Stimulated activated CD4-positive, alpha-beta T cell treated with anti-CD3 and anti-CD28 coated beads, Interleukin-15, amount 100 ng/mL, for 1 hour (primary cell): ENCODE measurements around the gene IL1RAPL1.

Source experiments
- DNase-seq, 2 donors: peaks; one replicate each; pipeline ENCODE4 v3.0.0-alpha.2; 2020; ENCODE audit warnings: low read depth in 1 of 2, low spot score in 1 of 2

IL1RAPL1 gene

DNA sequence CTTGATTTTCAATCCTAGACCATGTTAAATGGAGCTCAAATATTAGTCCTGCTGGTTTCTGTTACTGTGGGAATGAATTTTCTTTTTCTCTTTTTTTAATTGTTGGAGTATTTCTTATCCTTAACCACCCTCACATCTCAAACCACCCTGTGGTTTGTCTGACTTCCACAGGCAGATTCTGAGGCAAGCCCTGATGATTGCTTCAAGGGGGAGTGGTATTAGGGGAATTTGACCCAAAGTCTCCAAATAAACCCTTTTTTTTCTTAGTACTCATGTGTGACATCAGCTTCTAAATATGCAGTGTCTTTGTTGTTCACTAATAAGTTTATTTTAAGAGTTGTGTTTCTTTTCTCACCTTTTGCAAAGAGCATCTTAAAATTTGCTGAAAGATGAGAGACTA lies 810.3 kb downstream of the IL1RAPL1 start:
- no peak for DNase-seq

DNA sequence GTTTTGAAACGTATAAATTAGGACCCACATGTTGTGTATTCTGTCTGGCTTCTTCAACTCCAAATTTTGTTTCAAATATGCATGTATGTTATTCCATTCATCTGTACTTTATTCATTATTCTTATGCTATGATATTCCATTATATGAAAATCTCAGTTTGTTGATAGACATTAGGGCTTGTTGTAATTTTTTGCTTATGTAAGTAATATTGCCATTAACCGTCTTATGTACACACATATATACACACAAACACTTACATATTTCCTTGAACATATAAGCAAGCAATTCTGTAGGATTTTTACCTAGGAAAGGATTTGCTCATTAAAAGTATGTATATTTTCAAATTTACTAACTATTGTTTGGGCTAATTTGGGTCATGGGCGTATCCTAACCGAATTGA lies 820.1 kb downstream of the IL1RAPL1 start:
- DNase-seq: no peak

DNA sequence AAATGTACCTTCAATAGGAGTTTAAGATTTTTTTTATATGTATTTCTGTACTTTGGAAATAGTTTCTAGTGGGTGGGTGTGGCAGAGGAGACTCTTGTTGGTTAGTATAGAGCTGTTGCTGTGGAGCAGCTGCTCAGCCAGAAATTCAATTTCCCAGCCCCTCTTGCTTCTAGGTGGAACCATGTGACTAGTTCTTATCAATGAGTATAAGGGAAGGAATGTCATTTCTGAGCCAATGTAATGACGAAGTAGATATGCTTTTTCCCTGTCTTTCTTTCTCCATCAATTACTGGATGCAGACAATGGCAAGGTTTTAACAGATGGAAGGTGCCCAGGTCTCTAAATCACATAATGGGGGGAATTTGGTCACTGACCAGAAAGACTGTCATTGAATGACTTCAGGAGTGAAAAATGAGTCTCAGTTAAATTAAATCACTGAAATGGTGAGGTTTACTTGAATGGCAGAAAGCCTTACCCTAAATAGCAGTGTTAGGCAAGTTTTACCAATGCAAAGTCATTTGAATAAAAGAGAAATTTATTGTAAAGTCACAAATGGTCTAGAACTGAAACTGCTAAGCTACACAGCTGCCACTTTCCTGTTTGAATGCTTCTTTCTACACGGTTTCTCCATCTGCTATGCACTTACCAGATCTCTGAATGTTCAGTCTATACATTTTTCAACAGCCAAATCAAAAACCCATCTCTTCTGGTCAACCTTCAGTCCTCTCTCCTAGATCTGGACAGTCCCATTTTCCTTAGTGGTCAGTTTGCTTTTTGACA lies 832.7 kb downstream of the IL1RAPL1 start:
- DNase-seq: no peak

DNA sequence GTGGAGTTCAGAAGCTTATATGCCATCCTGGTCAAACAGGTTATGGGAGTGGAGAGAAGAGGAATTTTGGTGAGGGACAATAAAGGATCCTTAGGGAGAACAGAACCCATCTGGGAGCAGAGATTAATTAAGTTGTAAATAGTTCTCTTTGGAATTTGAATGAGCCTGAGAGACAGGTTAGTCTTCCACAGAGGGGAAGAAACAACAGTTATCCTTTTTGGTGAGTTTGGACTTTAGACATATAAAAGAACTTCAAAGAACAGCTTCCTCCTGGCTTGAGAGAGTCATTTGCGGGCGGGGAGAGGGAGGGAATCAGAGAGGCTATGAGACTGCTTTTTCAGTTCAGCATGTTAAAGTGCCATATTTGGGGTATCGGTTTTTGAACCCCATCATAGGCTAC lies 834.8 kb downstream of the IL1RAPL1 start:
- no peak for DNase-seq

DNA sequence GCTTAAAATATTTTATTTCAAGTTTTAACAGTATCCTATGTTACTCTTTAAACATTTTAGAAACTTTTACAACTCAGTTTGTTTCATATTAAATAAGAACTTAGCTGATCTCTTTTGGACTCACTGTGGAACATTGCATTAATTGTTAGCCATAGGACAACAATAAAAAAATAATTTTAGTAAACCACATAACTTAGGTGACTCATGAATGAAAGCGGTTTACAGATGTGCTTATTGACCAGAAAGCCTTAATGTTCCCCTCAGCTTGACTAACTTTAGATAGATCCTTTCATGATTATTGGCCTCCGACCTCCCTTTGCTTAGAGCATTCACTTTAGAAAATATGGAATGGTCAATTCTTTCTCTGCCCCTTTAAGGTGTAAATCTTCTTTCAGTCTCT lies 844.6 kb downstream of the IL1RAPL1 start:
- no peak for DNase-seq

DNA sequence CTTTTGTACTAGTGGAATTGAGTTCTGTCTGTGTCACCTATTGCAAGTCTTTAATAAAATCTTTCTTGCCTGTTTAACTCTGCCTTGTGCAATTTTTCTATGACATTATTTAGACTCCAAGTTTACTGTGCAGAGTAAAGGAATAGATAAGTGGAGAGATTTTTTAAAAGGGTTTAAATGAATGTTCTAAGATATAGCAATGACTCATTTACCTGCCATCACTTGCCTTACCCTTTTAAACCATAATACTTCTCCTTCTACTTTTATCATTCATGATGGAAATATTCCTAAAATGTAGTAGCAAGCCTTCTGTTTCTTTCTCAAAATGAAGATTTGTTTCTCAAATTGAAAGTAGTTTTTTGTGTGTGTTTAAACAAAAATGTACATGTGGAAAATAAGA lies 845.3 kb downstream of the IL1RAPL1 start:
- DNase-seq: no peak

DNA sequence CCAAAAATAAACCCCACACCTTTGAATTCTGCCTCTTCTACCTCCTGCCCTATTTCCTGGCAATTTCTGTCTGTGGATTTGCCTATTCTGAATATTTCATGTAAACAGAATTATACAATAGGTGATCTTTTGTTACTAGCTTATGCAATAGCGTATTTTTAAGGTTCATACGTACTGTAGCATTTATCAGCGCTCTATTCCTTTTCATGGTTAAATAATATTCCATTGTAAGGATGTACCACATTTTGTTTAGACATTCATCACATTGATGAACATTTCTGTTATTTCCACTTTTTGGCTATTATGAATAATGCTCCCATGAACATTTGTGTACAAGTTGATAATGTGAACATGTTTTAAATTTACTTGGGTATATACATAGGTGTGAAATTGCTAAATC lies 847.7 kb downstream of the IL1RAPL1 start:
- no peak for DNase-seq

DNA sequence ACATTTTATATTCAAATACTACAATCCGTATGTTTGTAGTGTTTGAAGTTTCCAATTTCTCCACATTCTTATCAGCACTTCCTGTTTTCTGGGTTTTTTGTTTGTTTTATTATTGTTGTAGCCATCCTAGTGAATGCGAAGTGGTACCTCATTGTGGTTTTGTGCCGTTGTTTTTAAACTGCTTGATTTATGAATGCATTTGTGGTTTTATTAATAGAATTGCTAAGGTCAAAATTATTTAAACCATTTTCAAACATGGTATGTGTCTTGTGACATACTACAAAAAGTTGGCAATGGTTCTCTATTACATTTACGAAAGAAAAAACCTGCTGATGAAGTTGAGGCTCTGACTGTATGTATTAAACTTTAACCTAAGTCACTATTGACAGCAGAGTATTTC lies 848.1 kb downstream of the IL1RAPL1 start:
- no peak for DNase-seq

DNA sequence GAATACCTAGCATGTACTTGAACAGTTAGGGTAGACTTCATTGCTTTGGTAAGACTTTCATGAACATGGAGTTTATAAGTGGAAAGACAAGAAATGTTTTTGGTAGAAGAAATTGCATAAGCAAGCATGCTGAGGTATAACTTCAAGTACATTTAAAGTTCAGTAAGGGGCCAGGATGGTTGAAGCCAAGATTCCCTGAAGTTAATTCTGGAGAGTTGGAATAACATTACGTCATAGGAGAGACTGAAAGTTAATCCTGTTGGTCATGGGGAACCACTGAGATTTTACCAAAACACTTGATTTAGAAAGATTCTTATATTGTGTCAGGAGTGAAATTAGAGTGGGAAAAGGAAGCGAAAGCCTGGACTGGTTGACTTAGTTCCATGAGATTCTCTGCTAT lies 860.6 kb downstream of the IL1RAPL1 start:
- no peak for DNase-seq

DNA sequence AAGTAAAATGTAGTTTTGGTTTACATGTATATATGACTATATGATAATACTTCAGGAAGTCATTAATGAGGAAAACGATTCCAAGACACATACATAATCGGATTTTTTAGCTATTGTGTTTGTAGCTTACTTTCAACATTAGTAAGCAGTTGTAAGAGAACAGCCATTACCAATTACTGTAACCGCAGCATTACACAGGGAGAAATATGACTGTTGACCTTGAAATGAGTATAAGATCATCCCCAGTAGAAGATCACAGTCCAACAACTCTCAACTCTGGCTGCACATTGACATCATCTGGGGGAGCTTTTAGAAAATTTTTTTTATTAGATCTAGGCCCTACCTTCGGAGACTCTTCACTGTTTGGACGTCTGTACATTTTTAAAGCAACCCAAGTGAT lies 866.1 kb downstream of the IL1RAPL1 start:
- DNase-seq: no peak

DNA sequence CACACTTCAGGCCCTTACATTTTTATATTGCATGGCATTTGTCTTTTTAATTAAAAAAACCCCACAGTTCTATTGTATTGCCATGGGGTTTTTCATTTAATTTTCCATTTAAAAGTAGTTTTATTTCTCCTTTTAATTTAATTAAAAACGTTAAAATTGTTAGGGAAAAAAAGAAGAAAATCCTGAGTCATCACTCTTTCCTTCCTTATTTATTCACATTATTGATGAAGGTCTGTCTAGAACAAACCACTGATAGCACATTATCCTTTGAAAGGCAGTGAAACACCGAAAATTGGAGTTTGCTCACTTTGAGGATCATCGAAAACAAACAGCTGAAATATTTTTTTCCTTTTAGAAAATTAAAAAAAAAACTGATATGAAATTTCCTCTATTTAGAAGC lies 868.5 kb downstream of the IL1RAPL1 start:
- DNase-seq: no peak

DNA sequence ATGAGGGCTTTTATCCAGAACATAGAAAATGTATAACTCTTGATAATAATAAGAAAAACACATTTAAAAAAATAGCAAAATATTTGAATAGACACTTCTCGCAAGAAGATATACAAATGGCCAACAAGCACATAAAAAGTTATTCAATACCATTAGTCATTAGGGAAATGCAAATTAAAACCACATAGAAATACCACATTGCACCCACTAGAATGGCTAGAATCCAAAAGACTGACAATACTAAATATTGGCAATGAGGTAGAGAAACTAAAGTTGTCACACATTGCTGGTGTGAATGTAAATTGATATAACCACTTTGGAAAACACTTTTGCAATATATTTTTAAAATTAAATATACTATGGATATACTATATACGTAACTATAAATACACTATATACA lies 873.8 kb downstream of the IL1RAPL1 start:
- DNase-seq: no peak

DNA sequence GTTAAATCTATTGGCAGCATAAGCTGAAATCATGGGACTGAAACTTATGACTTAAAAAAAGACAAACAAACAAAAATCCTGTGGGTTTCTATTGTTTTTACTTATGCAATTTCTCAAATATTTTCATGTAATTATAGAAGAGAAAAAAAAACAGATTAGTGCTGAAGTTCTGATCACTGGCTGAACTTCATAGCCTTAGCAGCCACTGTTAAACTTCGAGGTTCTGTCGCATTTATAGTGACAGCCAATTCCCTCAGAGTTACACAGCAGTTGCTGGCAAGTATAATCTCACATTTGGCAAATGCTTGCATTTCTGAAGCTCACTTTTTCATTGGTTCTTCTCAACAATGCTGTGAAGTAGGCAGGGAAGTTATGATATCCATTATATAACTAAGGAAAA lies 879.2 kb downstream of the IL1RAPL1 start:
- no peak for DNase-seq

DNA sequence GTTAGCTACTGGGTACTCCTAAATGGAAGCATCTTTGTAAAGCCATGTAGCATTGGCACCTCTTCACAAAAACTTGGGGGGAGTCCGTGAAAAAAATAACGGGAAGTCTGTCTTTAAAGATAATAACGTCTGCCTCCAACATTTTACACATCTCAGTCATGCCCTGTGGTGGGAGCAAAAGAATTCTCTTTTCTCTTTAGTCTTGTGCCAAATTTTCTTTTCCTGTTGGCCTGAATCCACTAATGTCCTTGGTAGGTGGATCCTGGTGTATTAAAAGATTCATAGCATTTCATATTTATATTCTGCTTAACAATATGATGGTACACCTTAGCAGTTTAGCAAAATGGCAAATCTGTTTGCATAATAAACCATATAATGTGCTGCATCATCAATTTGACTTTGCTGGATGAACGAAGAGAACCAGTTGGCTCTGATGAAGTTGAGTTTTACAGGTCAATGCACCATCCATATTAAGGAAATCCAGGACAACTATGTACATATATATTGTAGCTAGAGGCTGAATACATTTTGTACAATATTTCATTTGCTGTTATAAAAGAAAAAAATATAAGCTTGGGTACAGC lies 881.8 kb downstream of the IL1RAPL1 start:
- DNase-seq: no peak

DNA sequence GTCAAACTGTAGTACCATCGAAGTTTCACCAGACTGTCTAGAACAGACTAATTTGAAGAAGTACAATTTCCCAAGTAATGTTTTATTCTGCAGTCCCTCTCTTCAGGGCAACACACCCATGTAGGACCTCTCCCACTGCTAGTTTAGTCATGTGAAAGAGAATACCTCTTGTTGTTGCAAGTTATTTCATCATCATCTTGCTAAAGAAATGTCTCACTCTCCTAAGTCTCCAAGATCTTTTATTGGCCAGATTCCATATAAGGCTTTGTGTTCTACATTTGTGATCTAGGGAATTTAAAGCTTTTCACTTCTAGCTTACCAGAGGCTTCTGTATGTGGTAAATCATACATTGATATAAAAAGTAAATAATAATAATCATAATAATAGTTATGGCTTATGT lies 882.8 kb downstream of the IL1RAPL1 start:
- DNase-seq: no peak

DNA sequence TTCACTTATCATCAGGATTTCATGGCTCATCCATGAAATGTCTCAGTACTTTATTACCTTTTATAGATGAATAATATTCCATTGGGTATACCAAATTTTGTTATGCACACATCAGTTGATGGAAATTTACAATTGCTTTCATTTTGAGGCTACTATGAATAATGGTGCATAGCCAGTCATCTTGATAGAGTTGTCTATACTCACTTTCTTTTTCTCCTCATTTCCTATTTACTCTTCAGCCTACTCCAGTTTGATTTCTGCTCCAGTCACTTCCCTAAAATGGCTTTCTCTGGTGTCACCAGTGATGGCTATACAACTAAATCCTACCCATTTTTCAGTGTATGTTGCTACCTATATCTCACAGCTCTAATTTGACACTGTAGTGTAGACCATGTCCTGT lies 884.6 kb downstream of the IL1RAPL1 start:
- DNase-seq: no peak

DNA sequence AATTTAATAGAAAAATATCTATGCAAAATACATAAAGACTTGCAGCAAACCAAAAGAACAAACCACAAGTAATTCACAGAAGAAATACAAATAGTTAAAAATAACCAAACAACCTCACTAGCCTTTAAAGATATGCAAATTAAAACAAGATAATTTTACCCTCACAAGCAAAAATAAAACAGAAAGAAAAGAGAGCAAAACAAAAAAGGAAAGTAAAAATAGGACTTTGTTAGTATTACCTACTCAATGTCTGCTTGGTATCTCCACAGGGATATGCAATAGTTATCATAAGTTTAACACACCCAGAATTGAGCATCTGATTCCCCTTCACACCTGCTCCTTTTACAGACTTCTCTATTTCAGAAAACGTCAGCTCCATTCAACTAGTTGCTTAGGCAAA lies 890.6 kb downstream of the IL1RAPL1 start:
- no peak for DNase-seq

DNA sequence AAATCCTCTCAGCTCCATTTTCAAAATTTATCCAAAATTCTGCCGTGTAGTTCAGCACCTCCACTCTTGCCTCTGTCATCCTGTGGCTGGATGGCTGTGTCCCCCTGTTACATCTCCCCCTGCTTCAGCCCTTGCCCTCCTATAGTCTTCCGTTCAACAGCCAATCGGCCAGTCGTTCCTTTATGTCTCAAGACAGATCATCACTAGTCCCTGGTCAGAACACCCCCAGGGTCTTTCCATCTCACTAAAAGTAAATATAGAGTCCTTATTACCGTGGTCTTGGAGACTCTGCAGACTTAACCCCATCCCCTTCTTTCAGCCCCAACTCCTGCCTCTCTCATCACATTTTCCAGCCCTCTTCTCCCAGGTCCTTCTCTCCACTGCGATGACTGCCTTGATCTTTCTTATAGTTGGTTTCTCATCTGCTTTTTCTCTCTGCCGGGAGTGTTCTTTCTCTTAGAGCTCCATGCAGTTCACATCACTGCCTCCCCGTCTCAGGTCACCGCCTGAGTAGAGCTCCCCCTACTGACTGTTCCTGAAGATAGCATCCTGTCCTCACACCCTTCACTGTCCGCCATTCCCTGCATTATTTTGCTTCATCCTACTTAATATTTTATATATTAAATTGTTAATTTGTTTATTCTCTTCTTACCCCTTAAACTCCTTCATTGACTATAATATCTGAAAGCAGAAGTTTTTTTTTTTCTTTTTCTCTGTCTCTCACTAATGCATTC lies 891.3 kb downstream of the IL1RAPL1 start:
- DNase-seq: no peak

DNA sequence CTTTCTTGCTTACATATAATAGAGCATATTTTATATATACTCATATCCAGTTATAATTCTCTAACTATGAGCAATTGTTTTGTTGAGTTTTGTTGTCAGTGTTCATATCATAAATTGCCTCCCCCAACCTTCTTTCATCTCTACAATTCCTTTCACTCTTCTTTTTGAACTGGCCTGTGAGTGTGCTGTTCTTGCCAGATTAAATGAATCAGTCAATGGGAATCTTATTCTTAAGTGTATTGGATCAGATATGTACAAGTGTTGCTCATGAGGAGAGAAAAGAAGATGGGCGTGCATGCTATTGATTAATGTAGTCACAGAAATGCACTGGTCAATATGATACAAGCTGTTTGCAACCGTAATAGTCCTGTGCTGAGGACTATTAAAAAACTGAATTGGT lies 900.0 kb downstream of the IL1RAPL1 start:
- no peak for DNase-seq

DNA sequence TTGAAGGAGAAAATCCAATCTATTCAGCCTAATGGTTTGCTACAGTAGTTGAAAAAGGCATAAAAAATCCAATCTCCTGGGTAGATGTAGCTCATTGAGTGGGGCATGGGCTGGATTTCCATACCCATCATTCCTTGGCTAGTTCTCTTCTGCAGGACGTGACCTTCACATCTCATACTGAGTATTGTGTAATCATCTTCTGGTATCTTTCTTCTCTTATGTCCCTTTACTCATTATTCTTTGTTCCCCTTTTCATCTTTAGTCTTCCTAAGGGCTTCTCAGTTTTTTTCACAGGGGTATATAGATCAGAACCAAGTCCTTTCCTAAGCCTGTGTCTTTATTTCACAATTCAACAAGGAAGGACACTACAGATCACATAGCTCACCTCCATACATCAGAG lies 900.5 kb downstream of the IL1RAPL1 start:
- no peak for DNase-seq

DNA sequence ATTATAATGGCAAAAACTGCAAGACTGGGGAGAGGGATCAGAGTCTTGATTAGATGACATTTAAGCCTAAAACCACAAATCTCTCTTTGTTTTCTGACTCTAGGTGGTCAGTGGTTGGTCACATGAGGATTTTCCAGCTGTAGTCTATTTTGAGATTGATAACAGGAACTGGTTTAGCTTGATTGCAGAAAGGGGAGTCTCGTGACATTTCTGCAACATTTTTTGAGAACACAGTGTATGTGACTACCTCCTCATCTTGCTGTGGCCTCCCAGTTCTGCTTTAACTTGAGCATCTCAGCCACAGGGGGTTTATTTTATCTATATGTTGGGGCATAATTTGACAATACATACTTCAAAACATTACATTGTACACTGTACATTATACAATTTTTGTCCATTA lies 901.7 kb downstream of the IL1RAPL1 start:
- DNase-seq: no peak

DNA sequence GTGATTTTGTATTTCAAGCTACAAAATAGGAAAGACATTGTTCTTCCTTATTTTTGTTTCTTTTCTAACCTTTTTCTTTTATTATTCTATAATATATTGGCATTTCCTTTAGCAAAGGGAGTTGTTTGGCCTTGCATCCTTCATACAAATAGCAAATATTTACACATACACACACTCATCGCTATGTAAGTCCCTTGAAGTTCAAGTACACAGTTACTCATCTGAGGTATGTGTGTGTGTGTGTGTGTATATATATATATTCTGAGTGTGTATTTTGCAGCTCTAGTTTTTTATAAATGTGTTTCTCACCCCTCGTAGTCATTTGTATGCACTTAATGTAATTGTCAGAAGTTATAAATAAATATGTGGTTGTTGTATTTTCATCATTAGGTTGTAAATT lies 903.4 kb downstream of the IL1RAPL1 start:
- DNase-seq: no peak

DNA sequence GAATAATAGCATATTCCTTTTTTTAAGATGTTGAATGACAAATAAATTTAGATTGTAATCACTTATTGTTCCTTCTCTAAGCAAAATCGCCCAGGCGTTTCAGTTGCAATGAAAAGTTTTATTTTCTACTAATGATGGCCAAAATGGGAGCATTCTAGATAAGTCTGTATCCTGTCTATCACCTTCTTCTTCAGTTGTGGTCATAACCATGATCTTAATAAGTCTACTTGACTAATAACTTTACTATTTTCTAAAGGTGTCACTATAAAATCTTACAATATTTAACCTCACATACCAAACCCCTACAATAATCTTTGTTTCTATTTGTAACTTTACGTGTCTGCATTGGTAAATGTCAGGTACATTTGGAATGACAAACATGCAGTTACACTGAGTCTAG lies 904.4 kb downstream of the IL1RAPL1 start:
- DNase-seq: no peak
